Uterus (tissue), 2 donors: ENCODE results near the gene MAPRE3.

ENCODE experiments used
- POLR2A ChIP-seq, 2 donors: fragments of 450-650 bp; IDR thresholded peaks; one replicate each; pipeline ENCODE4 v1.6.1; 2016; ENCODE audit warnings: antibody characterized with exemption in 2 of 2, mild to moderate bottlenecking in 1 of 2, moderate library complexity in 1 of 2
- TF ChIP-seq, protein P1 (sequence below), 4 experiments: fragments of 200-600 bp in 2 of 4; fragments of 450-650 bp in 2 of 4; sonication (generic) in 2 of 4; IDR thresholded peaks; one replicate each; pipeline ENCODE4 v1.5.1; 2016 to 2019; ENCODE audit warnings: antibody characterized with exemption in 4 of 4, mild to moderate bottlenecking in 2 of 4, moderate library complexity in 1 of 4

DNA sequence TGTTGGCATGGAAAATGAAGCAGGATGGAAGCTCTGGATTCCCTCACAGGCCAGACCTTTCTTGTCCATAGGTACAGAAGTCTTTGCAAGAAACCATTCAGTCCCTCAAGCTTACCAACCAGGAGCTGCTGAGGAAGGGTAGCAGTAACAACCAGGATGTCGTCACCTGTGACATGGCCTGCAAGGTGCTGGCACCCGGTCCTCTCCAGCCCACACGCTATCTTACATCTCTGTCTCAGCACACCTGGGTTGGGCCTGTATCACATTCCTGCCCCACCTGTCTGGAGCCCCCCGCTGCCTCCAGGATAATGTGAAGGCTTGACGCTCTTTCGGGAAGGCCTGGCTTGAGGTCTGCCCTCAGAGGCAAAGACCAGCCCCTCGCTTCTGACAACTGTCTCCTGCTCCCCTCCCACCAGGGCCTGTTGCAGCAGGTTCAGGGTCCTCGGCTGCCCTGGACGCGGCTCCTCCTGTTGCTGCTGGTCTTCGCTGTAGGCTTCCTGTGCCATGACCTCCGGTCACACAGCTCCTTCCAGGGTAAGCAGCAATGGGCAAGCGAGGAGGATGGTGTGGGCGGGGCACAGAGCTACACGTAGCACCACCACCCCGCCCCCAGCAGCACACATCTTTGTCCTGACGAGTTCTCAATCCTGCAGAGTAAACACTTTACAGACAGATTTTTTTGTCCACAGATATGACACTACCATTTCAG is 68.3 kb downstream of the MAPRE3 start:
- TF ChIP-seq, protein P1, sequence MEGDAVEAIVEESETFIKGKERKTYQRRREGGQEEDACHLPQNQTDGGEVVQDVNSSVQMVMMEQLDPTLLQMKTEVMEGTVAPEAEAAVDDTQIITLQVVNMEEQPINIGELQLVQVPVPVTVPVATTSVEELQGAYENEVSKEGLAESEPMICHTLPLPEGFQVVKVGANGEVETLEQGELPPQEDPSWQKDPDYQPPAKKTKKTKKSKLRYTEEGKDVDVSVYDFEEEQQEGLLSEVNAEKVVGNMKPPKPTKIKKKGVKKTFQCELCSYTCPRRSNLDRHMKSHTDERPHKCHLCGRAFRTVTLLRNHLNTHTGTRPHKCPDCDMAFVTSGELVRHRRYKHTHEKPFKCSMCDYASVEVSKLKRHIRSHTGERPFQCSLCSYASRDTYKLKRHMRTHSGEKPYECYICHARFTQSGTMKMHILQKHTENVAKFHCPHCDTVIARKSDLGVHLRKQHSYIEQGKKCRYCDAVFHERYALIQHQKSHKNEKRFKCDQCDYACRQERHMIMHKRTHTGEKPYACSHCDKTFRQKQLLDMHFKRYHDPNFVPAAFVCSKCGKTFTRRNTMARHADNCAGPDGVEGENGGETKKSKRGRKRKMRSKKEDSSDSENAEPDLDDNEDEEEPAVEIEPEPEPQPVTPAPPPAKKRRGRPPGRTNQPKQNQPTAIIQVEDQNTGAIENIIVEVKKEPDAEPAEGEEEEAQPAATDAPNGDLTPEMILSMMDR (IDR thresholded peaks at IDR 0.05): no peak
- no peak for TF ChIP-seq POLR2A (IDR thresholded peaks at IDR 0.05)
